ENCODE results near the gene MAP2K6. TPM values are rescaled to one million over a fixed set of nuclear protein-coding genes. Genes with fewer than 3 reads are reported as not detected.

MAP2K6 gene
- total RNA-seq, 1 donor = 2.0 TPM

DNA sequence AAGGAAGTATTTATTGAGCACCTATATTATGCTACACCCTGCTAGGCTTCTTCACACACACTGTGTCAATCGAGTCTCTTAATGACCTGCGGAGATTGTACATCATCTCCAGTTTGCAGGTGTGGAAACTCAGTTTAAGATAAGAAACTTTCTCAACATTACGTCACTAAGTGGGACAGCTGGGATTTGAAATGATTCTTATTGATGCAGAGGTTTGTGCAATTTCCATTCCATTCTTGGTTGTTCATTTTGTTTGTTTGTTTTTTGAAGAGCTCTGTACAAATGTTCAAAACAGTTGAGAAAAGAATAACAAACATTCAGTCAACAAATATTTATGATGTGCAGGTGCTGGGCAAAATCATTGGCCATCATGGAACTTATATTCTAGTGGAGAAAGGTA lies 84.8 kb downstream of the MAP2K6 start:
- TF ChIP-seq, protein P1, sequence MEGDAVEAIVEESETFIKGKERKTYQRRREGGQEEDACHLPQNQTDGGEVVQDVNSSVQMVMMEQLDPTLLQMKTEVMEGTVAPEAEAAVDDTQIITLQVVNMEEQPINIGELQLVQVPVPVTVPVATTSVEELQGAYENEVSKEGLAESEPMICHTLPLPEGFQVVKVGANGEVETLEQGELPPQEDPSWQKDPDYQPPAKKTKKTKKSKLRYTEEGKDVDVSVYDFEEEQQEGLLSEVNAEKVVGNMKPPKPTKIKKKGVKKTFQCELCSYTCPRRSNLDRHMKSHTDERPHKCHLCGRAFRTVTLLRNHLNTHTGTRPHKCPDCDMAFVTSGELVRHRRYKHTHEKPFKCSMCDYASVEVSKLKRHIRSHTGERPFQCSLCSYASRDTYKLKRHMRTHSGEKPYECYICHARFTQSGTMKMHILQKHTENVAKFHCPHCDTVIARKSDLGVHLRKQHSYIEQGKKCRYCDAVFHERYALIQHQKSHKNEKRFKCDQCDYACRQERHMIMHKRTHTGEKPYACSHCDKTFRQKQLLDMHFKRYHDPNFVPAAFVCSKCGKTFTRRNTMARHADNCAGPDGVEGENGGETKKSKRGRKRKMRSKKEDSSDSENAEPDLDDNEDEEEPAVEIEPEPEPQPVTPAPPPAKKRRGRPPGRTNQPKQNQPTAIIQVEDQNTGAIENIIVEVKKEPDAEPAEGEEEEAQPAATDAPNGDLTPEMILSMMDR (IDR thresholded peaks at IDR 0.05; ENCODE audit: insufficient read depth, low read length) = no peak
- DNase-seq (ENCODE audit: low read depth) = no peak
- H3K4me3 ChIP-seq (ENCODE audit: low read depth, low read length) = no peak overlapping the region

- TF ChIP-seq, protein P1 (IDR thresholded peaks at IDR 0.05; ENCODE audit: insufficient read depth, low read length) = no peak
- H3K4me3 ChIP-seq (ENCODE audit: low read depth, low read length) = no peak overlapping the region
- peak; percentile 32 for DNase-seq (ENCODE audit: low read depth)
Measured at GRCh38 chr17:69500911-69501429, 86.5 kb downstream of the MAP2K6 start.

DNA sequence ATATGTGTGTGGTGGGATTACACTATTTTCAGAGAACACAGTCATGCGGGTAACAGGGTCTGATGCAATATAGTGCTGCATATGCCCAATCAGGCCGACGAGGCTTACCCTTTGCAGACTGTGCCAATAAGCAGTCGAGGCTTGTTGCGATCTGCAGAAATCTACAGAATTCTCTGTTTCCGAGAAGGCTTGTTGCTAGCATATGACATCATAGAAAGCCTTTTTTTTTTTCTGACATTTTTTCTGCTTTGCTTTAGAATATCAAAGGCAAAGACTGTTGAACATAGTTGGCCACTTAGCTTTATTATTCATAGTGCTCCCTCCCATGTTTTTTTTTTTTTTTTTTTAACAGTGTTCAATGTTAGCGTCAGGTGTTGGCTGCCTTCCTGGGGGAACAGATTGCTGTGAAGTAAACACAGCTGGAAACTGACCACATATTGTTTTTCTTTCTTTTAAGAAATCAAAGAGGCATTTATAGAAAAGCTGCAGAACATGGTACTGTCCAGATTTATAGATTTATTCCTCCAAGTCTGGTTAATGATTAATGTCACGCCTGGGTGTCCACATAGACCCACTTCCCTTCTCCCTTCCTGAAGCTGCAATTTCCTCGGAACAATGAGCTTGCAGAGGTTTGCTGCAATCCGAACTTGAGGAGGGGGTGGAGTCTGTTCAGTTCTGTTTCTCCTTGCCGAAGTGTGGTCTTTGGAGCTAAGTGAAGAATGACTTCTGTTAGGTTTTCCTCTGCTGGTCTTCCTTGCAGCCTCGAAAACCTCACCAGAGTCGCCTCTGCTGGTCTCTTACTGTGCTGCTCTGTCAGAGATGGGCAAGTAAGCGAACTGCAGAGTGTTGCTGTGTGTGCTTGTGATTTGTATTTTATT lies 87.3 kb downstream of the MAP2K6 start:
- H3K4me3 ChIP-seq (ENCODE audit: low read depth, low read length) = peak overlapping the region; percentile 23
- TF ChIP-seq, protein P1 (IDR thresholded peaks at IDR 0.05; ENCODE audit: insufficient read depth, low read length) = no peak
- peak; percentile 75 for DNase-seq (ENCODE audit: low read depth)

GRCh38 chr17:69503711-69504110 lies 89.2 kb downstream of the MAP2K6 start:
- no peak for DNase-seq (ENCODE audit: low read depth)
- H3K4me3 ChIP-seq (ENCODE audit: low read depth, low read length) = no peak overlapping the region
- TF ChIP-seq, protein P1 (IDR thresholded peaks at IDR 0.05; ENCODE audit: insufficient read depth, low read length) = no peak

- no peak for DNase-seq (ENCODE audit: low read depth)
- TF ChIP-seq, protein P1 (IDR thresholded peaks at IDR 0.05; ENCODE audit: insufficient read depth, low read length) = no peak
- H3K4me3 ChIP-seq (ENCODE audit: low read depth, low read length) = no peak overlapping the region
Measured at GRCh38 chr17:69505740-69506139, 91.2 kb downstream of the MAP2K6 start.

GRCh38 chr17:69506489-69506888 lies 92.0 kb downstream of the MAP2K6 start:
- DNase-seq (ENCODE audit: low read depth) = no peak
- H3K4me3 ChIP-seq (ENCODE audit: low read depth, low read length) = no peak overlapping the region
- TF ChIP-seq, protein P1 (IDR thresholded peaks at IDR 0.05; ENCODE audit: insufficient read depth, low read length) = peak; percentile 24
